ENCODE results near the gene COLGALT1.
"Not testable (repeated sequence)": the region's sequence is repeated elsewhere in the genome, so short reads cannot be mapped to it uniquely, and the experiment has no call there.

The COLGALT1 gene

DNA sequence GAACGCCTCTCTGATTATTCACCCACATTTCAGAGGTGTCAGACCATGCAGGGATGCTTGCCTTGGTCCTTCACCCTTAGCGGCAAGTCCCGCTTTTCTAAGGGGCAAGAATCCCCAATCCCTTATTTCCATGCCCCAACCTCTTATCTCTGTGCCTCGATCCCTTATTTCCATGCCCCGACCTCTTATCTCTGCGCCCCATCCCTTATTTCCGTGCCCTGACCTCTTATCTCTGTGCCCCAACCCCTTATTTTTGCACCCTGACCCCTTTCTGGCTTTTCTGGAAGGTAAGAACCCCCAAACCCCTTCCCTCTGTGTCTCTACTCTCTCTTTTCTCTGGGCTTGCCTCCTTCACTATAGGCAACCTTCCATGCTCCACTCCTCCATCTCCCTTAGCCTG is 38.8 kb downstream of the COLGALT1 start:
- DNase-seq (ENCODE audit: low read depth in 1 of 2, low spot score in 1 of 2), result not testable (repeated sequence)

DNA sequence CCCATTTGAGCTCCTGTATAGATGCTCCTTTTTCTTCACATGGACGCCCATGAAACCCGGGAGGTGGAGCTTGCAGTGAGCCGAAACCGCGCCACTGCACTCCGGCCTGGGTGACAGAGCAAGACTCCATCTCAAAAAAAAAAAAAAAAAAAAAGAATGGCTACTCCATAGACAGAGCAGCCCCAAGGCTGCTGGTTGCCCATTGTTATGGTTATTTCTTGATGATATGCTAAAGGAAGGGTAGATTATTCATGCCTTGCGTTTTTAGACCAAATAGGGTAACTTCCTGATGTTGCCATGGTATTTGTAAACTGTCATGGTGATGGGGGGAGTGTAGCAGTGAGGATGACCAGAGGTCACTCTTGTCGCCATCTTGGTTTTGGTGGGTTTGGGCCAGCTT is 42.6 kb downstream of the COLGALT1 start:
- DNase-seq (ENCODE audit: low read depth in 1 of 2, low spot score in 1 of 2), result not testable (repeated sequence)

DNA sequence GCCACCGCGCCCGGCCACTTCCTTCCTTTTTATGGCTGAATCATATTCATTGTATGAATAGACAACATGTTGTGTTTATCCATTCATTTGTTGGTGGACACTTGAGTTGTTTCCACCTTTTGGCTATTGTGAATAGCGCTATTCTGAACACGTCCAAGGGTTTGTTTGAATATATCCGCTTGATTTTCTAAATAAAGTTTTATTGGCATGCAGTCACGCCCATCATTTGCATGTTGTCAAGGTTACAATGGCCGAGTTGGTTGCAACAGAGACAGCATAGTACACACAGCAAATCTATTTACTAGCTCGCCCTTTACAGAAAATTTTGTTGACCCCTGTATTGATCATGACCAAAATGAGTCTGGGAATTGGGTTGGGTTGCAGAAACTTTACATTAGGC is 43.5 kb downstream of the COLGALT1 start:
- no peak for DNase-seq (ENCODE audit: low read depth in 1 of 2, low spot score in 1 of 2)

DNA sequence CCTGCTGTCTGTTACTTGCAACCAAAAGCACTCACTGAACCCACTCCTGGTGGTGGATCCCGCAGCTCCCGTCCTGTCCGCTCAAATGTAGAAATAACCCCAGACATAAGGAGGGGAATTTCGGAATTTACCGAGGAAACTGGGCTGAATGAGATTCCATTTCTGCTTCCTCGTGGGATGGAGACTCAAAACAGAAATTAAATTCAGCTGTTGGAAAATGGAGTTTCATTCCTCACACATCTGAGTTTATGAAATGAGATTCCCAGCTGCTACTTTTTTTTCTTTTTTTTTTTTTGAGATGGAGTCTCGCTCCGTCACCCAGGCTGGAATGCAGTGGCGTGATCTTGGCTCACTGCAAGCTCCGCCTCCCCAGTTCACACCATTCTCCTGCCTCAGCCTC is 44.3 kb downstream of the COLGALT1 start:
- no peak for DNase-seq (ENCODE audit: low read depth in 1 of 2, low spot score in 1 of 2)

DNA sequence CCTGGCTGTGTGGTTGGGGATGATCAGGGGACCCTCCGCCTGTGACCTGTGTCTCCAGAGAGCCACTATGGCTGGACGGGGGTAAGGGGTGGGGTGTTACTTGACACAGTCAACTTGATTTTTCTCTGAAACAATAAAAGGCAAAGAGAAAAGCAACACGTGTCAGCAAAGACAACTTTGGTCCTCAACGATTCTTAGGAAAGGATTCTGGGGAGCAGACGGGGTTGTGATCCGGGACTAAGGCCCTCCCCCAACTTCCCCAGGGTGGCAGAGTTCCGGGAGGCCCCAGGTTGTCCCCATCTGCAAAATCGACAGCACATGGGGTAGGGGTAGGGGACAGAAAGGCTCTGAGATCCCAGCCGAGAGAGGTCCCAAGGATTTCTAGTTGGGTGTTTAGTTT is 46.2 kb downstream of the COLGALT1 start:
- DNase-seq (ENCODE audit: low read depth in 1 of 2, low spot score in 1 of 2), result no peak

DNA sequence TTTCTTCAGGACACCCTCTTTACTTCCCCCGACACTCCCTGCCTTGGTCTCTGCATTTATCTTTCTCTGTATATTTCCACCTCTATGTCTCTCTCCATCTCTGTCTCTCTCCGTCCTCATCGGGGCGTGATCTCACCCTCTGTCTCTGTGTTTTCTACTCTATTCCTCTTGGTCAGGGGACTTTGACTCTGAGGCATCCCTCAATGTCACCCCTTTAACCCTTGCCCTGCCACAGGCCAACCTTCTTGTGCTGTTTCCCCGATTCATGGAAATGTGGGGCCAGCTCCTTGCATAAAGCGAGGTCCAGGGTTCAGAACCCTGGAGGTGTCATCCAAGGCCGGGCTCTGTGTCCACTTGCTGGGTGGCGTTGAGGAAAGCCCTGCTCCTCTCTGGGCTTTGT is 46.8 kb downstream of the COLGALT1 start:
- no peak for DNase-seq (ENCODE audit: low read depth in 1 of 2, low spot score in 1 of 2)

DNA sequence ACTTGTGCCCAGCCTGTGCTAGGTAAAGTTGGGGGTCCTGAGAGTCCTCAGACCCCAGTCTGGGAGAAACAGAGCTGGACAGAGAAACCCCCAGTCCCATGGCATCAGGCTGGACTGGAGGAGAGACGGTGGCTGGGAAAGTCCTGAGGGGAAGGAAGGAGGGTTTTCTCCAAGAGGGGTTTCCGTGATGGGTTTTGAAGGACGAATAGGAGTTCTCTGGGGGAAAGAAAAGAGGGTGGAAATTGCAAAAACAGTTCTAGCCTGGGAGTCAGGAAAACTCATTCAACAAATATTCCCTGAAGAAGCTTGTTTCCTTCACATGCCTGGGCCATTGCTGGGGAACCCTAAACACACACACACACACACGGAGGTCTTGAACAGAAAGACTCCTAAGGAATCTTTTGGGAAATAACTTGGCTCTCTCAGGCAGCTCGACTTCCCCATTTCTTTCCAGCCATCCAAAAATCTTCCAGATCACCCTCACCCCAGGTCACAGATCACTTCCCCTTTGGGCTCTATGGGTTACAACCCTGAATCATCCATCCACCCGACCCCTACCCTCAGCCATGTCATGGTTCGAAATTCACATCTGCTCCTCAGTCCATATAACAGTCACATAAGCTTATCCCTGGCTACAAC is 47.5 kb downstream of the COLGALT1 start:
- DNase-seq (ENCODE audit: low read depth in 1 of 2, low spot score in 1 of 2), result no peak

DNA sequence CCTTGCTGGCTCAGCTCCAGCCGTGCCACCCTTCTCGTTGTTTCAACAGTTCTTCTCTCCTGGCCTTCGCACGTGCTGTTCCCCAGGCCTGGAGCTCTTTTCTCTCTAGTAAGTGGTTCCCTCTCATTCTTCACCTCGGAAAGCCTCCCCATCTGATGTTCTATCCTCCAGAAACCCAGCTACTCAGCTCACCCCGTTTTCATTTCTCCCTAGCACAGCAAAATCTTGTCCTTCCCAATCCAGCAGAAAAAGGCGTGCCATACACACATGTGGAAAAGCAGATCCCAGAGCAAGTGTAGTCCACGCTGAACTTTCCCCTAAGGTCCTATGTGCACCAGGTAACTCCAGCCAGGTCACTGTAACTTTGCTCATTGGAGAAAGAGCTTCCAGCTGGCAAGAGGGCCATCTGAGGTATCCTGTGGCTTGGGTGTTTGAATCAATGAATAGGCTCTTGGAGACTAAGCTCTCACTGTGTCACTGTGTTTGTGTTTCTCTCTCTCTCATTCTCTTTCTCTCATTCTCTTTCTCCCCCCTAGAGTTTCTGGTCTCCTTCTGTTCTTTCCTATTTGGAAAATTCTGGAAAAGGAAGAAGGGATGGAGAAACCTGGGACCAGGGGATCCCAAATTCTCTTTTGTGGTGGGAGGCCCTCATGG is 49.0 kb downstream of the COLGALT1 start:
- no peak for DNase-seq (ENCODE audit: low read depth in 1 of 2, low spot score in 1 of 2)

DNA sequence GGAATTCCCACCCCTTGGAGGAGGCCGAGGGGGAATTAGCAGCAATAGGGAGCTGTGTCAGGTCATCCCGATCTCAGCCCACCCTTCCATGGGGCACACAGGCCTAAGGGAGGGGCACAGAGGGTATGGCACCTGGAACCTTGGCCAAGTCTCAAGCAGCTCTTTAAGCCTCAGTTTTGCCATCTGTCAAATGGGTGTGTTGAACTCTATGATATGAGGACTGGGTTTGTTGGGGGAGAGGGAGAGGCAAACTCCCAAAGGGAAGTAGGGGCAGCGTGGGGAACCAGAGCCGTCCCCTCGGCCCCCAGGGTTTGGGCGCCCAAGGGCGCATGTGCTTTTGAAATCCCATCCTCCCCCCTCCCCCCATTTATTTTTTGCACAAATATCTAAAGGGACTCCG is 49.7 kb downstream of the COLGALT1 start:
- DNase-seq (ENCODE audit: low read depth in 1 of 2, low spot score in 1 of 2), result no peak

DNA sequence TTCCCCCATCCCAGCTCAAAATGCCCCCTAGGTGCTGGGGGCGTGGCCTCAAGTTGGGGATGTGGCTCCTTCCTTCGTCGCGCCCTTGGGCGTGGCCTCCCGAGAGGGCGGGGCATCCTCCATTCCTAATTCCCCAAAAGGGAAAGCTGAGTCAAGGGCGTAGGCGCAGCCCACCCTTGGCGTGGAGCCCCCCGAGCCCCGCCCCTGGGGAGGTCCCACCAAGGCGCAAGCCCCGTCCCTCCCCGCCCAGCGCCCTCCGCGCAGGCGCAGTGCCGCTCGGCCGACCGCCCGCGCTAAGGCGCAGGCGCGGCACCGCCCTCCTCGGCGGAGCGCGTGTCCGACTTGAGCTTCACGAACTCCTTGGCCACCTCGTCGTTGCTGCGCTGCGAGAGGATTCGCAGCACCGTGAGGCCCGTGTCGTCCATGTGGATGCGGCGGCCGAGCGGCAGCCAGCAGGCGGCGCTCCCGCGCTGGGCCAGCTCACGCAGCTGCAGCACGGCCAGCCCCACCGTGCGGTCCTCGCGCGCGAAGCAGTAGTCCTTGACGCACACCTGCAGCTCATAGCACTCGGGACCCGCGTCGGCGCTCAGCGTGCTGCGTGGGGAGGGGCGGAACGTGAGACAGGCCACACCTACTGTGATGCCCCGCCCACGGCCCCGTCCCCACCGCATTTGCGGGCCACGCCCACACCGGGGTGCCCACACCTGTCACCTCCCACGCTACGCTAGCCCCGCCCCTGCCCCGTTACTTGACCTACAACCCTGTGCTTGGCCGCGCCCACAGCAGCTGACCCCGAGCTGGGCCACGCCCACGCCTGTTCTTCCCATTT is 50.5 kb downstream of the COLGALT1 start:
- peak; percentile 59 to 72 for DNase-seq (ENCODE audit: low read depth in 1 of 2, low spot score in 1 of 2)

DNA sequence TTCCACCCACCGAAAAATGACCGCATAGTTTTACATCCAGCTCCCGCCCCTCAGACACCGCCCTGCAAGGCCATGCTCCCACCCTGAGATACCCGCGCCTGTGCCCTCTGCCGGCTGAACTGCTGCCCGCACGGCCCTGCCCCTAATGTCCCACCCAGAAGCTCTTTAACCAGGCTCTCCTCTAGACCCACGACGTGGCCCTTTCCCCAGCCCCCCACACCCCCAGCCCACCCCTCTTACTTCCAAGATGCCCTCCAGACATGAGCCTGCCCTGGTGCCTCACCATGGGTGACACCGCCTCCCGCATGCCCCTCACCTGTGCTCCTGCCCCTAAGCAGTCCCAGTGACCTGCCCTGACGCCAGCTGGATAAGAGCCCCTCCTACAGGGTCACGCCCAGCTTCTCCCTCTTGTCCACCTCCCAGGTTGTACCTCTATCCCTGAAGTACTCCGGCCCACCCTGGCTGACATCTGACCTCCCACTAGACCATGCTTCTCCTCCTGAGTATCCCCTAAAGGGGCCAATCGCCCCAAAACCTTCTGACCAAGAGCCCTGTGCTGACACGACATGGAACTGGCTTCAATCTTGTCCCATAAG is 51.2 kb downstream of the COLGALT1 start:
- DNase-seq (ENCODE audit: low read depth in 1 of 2, low spot score in 1 of 2), result no peak

DNA sequence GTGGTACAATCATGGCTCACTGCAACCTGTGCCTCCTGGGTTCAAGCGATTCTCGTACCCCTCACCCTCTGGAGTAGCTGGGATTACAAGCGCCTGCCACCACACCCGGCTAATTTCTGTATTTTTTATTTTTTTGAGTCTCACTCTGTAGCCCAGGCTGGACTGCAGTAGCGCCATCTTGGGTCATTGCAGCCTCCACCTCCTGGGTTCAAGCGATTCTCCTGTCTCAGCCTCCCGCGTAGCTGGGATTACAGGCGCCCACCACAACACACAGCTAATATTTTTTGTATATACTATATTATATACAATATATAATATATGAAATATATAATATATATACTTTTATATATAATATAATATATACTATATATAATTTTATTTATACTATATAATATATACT is 52.5 kb downstream of the COLGALT1 start:
- DNase-seq (ENCODE audit: low read depth in 1 of 2, low spot score in 1 of 2), result no peak

DNA sequence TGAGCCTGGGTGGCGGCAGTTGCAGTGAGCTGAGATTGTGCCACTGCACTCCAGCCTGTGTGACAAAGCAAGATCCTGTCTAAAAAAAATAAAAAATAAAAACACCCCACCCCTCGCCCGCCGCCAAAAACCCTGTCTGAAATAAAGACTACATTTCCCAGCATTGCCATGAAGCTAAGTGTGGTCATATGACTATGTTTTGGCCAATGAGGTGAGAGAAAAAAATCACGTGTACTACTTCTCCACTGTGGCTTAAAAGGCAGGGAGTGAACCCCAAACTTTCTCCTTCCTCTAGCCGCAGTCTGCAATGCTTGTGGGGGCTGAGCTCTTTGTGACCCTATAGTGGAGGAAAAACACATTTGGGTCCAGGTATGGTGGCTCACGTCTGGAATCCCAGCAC is 54.9 kb downstream of the COLGALT1 start:
- DNase-seq (ENCODE audit: low read depth in 1 of 2, low spot score in 1 of 2), result no peak

DNA sequence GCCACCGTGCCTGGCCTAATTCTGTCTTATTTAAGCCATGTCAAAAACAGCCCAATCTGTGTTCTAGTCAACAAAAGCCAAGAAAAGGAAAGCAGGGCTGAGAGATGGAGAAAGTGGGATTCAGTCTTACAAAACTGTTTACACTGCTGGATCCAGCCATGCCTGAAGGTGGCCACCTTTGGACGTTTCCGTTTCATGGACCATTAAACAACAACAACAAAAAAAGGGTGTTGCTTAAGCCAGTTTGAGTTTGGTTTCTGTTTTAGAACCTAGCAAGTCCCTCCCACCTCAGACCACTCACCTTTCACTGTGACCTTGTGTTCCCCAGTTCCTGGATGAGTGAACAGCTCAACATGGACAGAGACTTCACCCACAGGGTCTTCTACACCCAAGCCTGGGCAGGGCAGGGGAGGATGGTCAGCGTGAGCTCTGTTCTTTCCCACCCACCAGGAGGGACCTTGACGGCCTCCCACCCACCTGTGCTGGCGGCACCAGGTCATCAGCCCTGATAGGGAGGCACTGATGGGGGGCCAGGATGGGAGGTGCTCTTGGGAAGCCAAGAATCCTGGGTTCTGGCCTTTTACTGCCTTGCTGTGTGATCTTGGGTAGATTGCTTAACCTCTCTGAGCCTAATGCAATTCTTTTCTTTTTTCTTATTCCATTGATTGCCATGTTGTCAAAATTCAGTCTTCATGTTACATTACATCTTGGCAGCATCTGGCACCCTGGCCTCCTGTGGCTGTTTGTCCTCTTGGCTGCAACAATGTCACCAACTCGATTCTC is 56.2 kb downstream of the COLGALT1 start:
- no peak for DNase-seq (ENCODE audit: low read depth in 1 of 2, low spot score in 1 of 2)

DNA sequence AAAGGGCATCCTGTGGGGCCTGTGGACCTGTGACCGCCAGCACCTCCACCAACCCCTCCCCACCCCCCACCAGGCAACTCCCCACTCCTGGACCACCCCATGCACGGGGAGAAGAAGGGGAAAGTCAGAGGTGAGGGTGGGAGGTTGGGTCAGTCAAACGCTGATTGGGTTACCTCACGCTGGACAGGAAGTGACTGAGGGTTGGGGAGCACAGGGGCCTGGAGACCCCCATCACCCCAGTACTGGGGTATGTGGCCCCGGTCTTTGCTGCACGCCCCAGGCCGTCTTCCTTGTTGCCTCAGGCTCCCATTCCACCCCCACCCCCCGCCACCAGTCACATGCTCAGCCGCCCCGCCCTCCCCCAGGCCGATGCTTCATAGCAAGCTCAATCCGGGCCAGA is 59.0 kb downstream of the COLGALT1 start:
- DNase-seq (ENCODE audit: low read depth in 1 of 2, low spot score in 1 of 2), result no peak

DNA sequence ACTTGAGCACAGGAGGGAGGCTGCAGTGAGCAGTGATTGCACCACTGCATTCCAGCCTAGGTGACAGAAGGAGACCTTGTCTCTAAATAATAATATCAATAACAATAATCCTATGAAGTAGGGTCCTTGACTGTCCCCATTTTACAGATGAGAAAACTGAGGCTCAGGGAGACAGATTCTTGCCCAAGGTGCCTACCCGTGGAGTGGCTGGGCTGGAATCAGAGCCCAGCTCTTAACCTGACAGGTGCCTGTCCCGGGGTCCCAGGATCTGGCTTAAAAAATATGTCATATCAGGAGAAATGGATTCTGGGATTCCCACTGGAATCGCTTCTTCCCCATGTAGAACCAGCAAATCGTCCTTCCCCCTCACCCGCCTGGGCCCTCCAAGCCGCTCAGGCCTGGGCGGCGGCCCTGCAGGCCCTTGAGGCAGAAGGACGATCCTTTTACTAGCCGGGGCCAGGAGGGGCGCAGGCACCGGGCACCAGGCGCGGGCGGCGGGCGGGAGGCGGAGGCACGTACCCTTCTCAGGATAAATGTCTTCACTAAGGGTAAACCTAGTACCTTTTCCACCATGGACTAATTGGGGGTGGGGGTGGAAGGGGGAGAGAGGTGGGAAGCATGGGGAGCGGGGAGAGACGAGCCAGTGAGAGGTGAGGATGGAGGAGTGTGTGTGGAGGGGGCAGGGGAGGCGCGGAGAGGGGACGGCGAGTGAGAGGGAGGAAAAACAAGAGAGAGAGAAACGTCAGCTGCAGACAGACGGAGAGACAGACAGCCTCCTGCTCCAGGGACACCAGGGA is 60.6 kb downstream of the COLGALT1 start:
- no peak for DNase-seq (ENCODE audit: low read depth in 1 of 2, low spot score in 1 of 2)

DNA sequence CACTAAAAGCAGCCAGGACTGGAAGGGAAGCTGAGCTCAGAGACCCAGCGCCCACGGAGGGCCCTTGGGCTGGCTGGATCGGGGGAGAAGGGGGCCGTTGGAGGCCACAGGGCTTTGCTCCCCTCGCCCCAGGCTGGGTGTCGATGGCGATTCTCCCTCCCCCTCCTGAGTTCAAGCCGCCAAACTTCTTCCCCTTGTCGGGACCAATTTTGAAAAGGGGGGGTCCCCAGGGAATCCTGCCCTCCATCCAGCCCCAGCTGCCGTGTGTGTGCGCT is 61.2 kb downstream of the COLGALT1 start:
- no peak for DNase-seq (ENCODE audit: low read depth in 1 of 2, low spot score in 1 of 2)

DNA sequence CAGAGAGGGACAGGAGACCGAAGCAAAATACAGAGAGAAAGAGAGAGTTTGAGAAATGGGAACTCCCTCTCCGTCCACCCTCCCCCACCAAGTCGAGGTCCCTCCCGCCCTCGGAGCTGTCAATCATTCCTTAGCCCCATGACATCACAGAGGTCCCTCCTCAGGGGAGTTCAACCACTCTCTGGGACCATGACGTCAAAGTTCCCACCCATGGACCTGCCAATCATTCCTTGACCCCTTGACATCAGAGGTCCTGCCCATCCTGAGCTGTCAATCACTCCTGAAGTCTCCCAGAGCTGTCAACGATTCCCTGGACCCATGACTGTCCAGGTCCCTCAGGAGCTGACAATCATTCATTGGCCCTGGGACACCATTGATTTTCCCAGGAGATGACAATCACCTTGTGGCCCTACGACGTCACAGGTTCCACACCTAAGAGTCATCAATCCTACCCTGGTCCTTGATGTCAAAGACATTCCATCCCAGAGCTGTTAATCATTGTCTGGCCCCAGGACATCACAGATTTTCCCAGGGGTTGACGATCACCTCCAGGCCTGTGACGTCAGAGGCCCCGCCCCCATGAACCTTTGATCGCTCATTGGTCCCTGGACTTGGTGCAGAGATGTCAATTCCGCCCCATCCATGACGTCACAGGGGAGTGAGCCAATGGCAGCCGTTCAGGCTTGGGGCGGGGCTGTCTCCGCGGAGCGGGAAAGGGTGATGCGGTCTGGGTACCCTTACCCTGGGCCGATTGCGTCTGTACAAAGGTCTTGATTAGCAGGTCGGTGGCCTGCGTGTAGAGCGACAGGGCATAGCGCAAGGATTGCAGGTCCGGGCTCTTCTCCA is 61.7 kb downstream of the COLGALT1 start:
- no peak for DNase-seq (ENCODE audit: low read depth in 1 of 2, low spot score in 1 of 2)

DNA sequence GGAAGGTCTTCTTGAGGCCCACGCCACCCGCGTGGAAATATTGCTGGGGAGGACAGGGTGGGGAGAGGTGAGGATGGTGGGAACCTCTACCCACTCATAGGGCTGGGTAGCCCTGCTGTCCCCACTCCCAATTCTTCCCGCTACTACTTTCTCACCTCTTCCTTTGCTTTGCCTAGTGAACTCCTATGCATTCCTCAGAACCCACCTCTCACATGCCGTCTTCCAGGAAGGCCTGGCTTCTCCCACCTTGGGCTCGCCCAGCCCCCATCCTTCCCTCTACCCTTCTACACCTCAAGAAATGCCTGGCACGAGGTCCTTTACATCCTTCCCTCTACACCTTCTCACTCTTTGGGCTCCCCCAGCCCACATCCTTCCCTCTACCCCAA is 62.4 kb downstream of the COLGALT1 start:
- DNase-seq (ENCODE audit: low read depth in 1 of 2, low spot score in 1 of 2), result no peak
